ENCODE data around the gene PXYLP1.

PXYLP1 gene

GRCh38 chr3:141227216-141227615, 4.4 kb upstream of the PXYLP1 start:
- DNase-seq, result no peak

- no peak for DNase-seq
Measured at GRCh38 chr3:141227752-141228151, 3.9 kb upstream of the PXYLP1 start.

GRCh38 chr3:141228395-141228794, 3.2 kb upstream of the PXYLP1 start:
- no peak for DNase-seq

GRCh38 chr3:141229132-141229531, 2.5 kb upstream of the PXYLP1 start:
- no peak for DNase-seq

GRCh38 chr3:141230293-141230692, 1.3 kb upstream of the PXYLP1 start:
- no peak for DNase-seq

GRCh38 chr3:141231952-141232823, 563 bp downstream of the PXYLP1 start:
- peak; percentile 77 for DNase-seq

- no peak for DNase-seq
Measured at GRCh38 chr3:141233457-141234161, 2.0 kb downstream of the PXYLP1 start.

- DNase-seq, result no peak
Measured at GRCh38 chr3:141234283-141234682, 2.7 kb downstream of the PXYLP1 start.

GRCh38 chr3:141235661-141236171, 4.1 kb downstream of the PXYLP1 start:
- peak; percentile 33 for DNase-seq

GRCh38 chr3:141236361-141236760, 4.7 kb downstream of the PXYLP1 start:
- DNase-seq, result no peak

GRCh38 chr3:141237701-141238521, 6.3 kb downstream of the PXYLP1 start:
- DNase-seq, result no peak

- no peak for DNase-seq
Measured at GRCh38 chr3:141239511-141240281, 8.1 kb downstream of the PXYLP1 start.

GRCh38 chr3:141240286-141240685, 8.7 kb downstream of the PXYLP1 start:
- DNase-seq, result no peak

- DNase-seq, result no peak
Measured at GRCh38 chr3:141240687-141241615, 9.3 kb downstream of the PXYLP1 start.

- no peak for DNase-seq
Measured at GRCh38 chr3:141241616-141242376, 10.2 kb downstream of the PXYLP1 start.

- DNase-seq, result no peak
Measured at GRCh38 chr3:141242377-141243092, 10.9 kb downstream of the PXYLP1 start.

- no peak for DNase-seq
Measured at GRCh38 chr3:141243271-141243707, 11.7 kb downstream of the PXYLP1 start.

- no peak for DNase-seq
Measured at GRCh38 chr3:141246224-141246957, 14.8 kb downstream of the PXYLP1 start.

Data from right kidney (tissue), 1 donor.